Naive B cell (primary cell): ENCODE measurements around the gene AKAP8L. TPM values are rescaled to one million over a fixed set of nuclear protein-coding genes. Genes with fewer than 3 reads are reported as not detected.
A peak's percentile ranks its signal among the peaks of the same experiment; 100 is the strongest.
"Not testable (repeated sequence)": the region's sequence is repeated elsewhere in the genome, so short reads cannot be mapped to it uniquely, and the experiment has no call there.

ENCODE experiments used
- ATAC-seq, 2 donors: fragments of 150-1000 bp; cut with Tn5 transposase; 2 replicates each; pipeline ENCODE4 v1.10.0; 2021; ENCODE audit warnings: low read depth in 2 of 2, mild to moderate bottlenecking in 2 of 2, moderate library complexity in 2 of 2
- DNase-seq: peaks from one replicate; pipeline ENCODE4 v3.0.0; 2022
- H3K27ac Mint-ChIP-seq, 6 donors: one replicate each; pipeline ENCODE4 v1.8.0; 2020 to 2022; ENCODE audit warnings: mild to moderate bottlenecking in 6 of 6, mixed read lengths in 6 of 6, moderate library complexity in 5 of 6, inconsistent platforms in 2 of 6
- H3K27me3 Mint-ChIP-seq, 3 donors: one replicate each; pipeline ENCODE4 v1.8.0; 2021 to 2022; ENCODE audit warnings: mixed read lengths in 3 of 3, mild to moderate bottlenecking in 1 of 3
- H3K36me3 Mint-ChIP-seq, 2 donors: one replicate each; pipeline ENCODE4 v1.8.0; 2020 to 2022; ENCODE audit warnings: mixed read lengths in 2 of 2, inconsistent platforms in 1 of 2, mild to moderate bottlenecking in 1 of 2
- H3K4me1 Mint-ChIP-seq, 3 donors: one replicate each; pipeline ENCODE4 v1.8.0; 2020 to 2022; ENCODE audit warnings: mixed read lengths in 3 of 3, inconsistent platforms in 1 of 3, mild to moderate bottlenecking in 1 of 3, moderate library complexity in 1 of 3
- H3K4me3 Mint-ChIP-seq, 8 donors: one replicate each; pipeline ENCODE4 v1.8.0; 2020 to 2022; ENCODE audit warnings: mild to moderate bottlenecking in 8 of 8, mixed read lengths in 8 of 8, moderate library complexity in 8 of 8, inconsistent platforms in 2 of 8
- H3K9me3 Mint-ChIP-seq, 7 donors: one replicate each; pipeline ENCODE4 v1.8.0; 2020 to 2022; ENCODE audit warnings: mixed read lengths in 7 of 7, mild to moderate bottlenecking in 5 of 7, inconsistent platforms in 2 of 7, moderate library complexity in 1 of 7
- polyA plus RNA-seq, 6 donors: library from polyadenylated mRNA; unstranded; fragments of 300-500 nt; fragmentation: Illumina TruSeq; gene quantifications; one replicate each; pipeline ENCODE4 v1.2.3, GENCODE V29; 2021; ENCODE audit warnings: low read depth in 6 of 6

AKAP8L gene
- polyA plus RNA-seq, 6 donors from 2014 or later: 37.8 to 103 (median 53.6) TPM

DNA sequence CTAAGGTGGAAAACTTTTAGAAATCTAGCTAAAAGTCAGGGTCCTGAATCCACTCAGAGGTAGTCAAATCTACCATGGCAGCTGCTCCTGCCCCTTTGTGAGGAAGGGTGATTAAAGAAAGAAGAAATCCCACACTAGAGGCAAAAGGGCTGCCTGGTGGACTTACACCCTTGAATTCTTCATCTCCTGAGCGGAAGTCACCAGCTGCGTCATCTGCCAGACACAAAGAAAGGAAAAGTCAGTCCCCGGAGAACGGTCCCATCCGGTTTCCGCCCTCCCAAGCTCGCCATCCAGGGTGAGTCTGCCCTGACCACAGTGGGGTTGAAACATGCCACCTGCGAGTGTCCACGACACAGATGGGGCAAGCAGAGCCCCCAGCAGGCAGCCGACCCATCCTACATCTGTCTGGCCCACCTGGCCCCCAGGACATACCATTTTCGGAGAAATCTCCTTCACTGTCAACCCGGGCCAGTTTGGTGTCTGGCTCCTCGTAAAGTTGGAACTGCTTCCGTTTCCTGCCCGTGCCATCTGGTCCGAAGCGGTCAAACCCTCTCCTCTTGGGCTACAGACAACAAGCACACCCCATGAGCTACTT is 46.9 kb downstream of the AKAP8L start:
- DNase-seq: no peak
- H3K27me3 Mint-ChIP-seq: no peaks in the 10 kb centered on the region
- H3K4me3 Mint-ChIP-seq: no peak overlapping the region
- H3K27ac Mint-ChIP-seq: no peak overlapping the region
- no peak for ATAC-seq
- peaks cover 0 to 12% of the 10 kb centered on the region in 2 donors for H3K36me3 Mint-ChIP-seq
- H3K9me3 Mint-ChIP-seq: no peaks in the 10 kb centered on the region
- H3K4me1 Mint-ChIP-seq: peaks cover 14 to 20% (median 15%) of the 10 kb centered on the region in 3 donors

DNA sequence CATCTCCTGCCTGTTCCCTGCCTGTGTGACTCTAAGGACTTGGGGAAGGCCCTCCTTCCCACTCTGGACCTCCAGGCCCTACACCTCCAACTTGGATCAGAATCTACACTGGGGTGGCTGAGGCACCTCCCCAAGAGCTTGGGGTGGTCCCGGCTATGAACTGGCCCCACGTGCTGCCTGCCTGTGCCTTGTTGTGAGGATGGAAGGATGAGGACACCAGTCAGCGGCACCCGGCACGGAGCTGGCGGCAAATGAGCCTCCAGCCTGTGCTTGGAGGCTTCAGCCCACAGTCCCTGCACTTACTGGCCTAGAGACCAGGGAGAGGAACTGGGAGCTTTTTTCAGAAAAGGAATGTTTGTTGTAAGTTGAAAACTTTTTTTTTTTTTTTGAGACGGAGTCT is 47.7 kb downstream of the AKAP8L start:
- DNase-seq: no peak
- Mint-ChIP-seq H3K27me3 (no peaks in the 10 kb centered on the region), H3K36me3 (peaks cover 0 to 12% of the 10 kb centered on the region in 2 donors), H3K9me3 (no peaks in the 10 kb centered on the region), H3K27ac (no peak overlapping the region), H3K4me1 (peaks cover 10 to 16% (median 11%) of the 10 kb centered on the region in 3 donors), H3K4me3 (no peak overlapping the region)
- no peak for ATAC-seq

DNA sequence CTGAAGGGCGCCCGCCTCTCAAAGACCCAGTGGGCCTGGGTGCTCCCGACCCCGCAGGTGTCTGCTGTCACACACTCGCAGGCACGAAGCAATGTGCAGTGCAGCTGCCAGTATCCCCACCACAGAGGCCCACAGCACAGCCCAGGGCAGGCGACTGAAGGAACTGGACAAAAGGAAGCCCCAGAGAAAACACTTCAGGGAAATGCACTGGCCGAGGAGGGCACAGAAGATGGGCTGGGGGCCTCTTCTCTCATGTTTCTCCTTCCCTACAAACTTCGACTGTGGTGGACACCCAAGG is 49.2 kb downstream of the AKAP8L start:
- Mint-ChIP-seq H3K27me3 (no peaks in the 10 kb centered on the region), H3K27ac (peak overlapping the region in 1 of 6 donors; percentile 41), H3K9me3 (no peaks in the 10 kb centered on the region), H3K4me1 (peaks cover 0 to 14% (median 11%) of the 10 kb centered on the region in 3 donors), H3K4me3 (no peak overlapping the region), H3K36me3 (peaks cover 0 to 12% of the 10 kb centered on the region in 2 donors)
- DNase-seq (no peak), ATAC-seq (no peak)

DNA sequence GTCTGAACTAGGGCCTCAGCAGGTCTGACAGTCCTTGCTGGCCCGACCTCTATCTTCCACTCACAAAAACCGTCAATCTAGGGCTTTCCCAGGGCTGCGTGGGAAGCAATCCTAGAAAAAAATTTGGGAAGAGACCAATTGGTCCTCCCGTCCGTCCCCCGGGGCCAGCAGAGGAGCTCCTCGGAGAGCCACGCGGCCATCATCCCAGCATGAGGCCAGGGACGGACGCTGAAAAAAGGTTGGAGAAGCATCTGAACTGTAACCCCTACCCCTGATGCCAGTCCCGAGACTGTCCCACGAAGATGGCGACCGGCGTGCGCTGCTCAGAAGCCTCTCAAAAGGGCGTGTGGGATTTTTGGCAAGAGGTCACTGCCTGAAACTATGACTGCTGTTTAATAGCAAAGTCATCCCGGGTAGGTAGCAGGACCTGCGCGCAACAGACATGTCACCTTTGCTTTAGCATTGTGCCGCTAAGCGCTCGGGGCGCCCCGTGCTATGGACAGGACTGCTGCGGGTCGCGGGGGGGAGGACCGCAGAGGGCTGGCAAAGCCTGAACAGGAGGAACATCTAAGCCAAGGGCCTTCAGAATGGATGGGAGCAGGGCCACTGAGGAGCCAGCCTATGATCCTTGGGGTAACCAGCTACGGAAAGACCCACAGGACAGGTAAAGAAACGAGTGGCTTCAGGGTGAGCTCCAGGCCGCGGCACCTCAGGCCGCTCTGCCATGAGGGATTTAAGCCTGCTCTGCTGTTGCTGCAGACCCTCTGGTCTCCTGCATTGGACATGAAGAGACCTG is 49.8 kb downstream of the AKAP8L start:
- Mint-ChIP-seq H3K4me3 (peak overlapping the region in 1 of 8 donors; percentile 74), H3K9me3 (no peaks in the 10 kb centered on the region), H3K4me1 (peaks cover 0 to 10% (median 9%) of the 10 kb centered on the region in 3 donors), H3K27me3 (no peaks in the 10 kb centered on the region), H3K27ac (peak overlapping the region in 2 of 6 donors; percentile 41 to 87), H3K36me3 (peaks cover 0 to 12% of the 10 kb centered on the region in 2 donors)
- ATAC-seq (no peak), DNase-seq (no peak)

DNA sequence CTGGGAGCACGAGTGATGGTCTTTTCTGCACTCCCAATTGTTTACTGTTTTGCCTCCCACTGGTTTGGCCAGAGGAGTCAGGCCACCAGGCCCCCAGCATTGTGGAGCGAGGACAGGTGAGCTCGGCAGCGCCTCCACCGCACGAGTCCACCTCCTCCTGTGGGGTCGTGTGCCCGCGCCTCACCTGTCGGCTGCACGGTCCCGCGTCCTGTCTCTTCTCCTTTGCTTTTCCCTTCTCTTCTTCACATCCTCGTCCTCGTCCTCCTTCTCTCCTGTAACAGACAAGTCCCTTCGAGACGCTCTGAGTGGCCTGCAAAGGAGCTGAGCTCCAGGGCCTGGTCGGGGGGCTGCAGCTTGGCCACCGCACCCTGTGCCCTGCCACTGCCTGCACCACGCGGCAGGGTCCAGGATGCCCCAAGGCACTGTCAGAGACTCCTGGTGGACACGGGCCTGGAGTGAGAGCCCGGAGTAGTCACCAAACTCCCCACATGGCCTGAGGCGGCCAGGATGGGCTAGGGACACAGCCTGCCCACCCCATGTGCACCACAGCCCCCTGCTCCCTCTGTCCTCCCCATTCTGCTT is 50.6 kb downstream of the AKAP8L start:
- Mint-ChIP-seq H3K9me3 (no peaks in the 10 kb centered on the region), H3K36me3 (peaks cover 0 to 12% of the 10 kb centered on the region in 2 donors), H3K27ac (peak overlapping the region in 1 of 6 donors; percentile 85), H3K27me3 (no peaks in the 10 kb centered on the region), H3K4me3 (peak overlapping the region in 1 of 8 donors; percentile 5), H3K4me1 (peaks cover 0 to 4% (median under 1%) of the 10 kb centered on the region in 3 donors)
- ATAC-seq (no peak), DNase-seq (no peak)

DNA sequence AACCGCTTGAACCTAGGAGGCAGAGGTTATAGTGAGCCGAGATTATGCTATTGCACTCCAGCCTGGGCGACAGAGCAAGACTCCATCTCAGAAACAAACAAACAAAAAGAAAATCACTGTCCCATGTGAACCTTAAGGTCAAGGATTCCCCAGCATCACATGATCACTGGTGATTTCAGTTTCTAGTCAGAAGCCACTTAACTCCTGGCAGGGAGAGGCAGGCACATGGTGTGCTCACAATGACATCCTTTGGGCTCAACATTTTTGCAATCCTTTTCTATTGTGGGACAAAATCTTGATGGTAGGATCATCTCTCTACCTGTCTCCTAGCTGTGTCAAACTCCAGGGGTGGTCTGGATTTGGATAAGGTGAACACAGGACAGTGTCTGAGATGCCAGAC is 51.3 kb downstream of the AKAP8L start:
- Mint-ChIP-seq H3K27me3 (no peaks in the 10 kb centered on the region), H3K9me3 (no peaks in the 10 kb centered on the region), H3K4me1 (peaks cover 0 to 3% (median 0%) of the 10 kb centered on the region in 3 donors), H3K4me3 (no peak overlapping the region), H3K27ac (peak overlapping the region in 1 of 6 donors; percentile 85), H3K36me3 (peaks cover 0 to 12% of the 10 kb centered on the region in 2 donors)
- no peak for ATAC-seq
- DNase-seq: no peak

DNA sequence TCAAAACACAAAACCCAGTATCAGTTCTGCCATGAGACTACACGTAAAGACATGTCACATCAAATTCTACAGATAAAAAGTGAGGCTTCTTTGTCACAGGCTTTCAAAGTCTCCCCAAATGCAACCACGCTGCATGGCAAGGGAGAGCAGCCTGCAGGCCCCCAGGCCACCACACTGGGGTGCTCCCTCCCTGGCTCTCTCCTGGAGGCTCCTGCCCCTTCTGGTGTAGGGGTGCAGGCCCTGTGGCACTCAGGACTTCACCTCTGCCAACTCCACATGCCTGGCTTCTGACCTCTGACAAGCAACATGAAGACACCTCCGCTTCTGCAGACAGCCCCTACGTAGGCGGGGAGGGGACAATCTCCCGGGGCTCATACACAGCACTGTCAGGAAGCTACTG is 53.5 kb downstream of the AKAP8L start:
- Mint-ChIP-seq H3K27ac (peak overlapping the region in 2 of 6 donors; percentile 20 to 36), H3K27me3 (no peaks in the 10 kb centered on the region), H3K9me3 (no peaks in the 10 kb centered on the region), H3K4me1 (peaks cover 0 to 3% (median 0%) of the 10 kb centered on the region in 3 donors), H3K4me3 (peak overlapping the region in 1 of 8 donors; percentile 15), H3K36me3 (peaks cover 4 to 12% of the 10 kb centered on the region in 2 donors)
- no peak for DNase-seq
- peak; percentile 28 to 33 for ATAC-seq

DNA sequence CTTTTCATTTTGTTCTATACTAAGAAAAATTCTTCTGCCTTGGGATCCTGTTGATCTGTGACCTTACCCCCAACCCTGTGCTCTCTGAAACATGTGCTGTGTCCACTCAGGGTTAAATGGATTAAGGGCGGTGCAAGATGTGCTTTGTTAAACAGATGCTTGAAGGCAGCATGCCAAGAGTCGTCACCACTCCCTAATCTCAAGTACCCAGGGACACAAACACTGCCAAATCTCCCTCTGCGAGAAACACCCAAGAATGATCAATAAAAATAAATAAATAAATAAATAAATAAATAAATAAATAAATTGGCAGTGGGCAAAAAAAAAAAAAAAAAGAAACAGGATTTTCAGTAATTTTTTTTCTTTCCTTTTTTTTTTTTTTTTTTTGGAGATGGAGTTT is 55.0 kb downstream of the AKAP8L start:
- not testable (repeated sequence) for ATAC-seq, H3K27me3 Mint-ChIP-seq, H3K4me1 Mint-ChIP-seq, H3K4me3 Mint-ChIP-seq, H3K9me3 Mint-ChIP-seq, DNase-seq
- Mint-ChIP-seq H3K27ac (peak overlapping the region in 2 of 6 donors; percentile 69 to 74), H3K36me3 (peaks cover 8 to 16% of the 10 kb centered on the region in 2 donors)

DNA sequence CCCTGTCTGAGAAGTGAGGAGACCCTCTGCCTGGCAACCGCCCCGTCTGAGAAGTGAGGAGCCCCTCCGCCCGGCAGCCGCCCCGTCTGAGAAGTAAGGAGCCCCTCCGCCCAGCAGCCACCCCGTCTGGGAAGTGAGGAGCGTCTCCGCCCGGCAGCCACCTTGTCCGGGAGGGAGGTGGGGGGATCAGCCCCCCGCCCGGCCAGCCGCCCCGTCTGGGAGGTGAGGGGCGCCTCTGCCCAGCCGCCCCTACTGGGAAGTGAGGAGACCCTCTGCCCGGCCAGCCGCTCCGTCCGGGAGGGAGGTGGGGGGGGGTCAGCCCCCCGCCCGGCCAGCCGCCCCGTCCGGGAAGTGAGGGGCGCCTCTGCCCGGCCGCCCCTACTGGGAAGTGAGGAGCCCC is 55.7 kb downstream of the AKAP8L start:
- peak overlapping the region in 1 of 6 donors; percentile 63 for H3K27ac Mint-ChIP-seq
- not testable (repeated sequence) for H3K4me1 Mint-ChIP-seq, ATAC-seq, H3K9me3 Mint-ChIP-seq, DNase-seq, H3K4me3 Mint-ChIP-seq, H3K27me3 Mint-ChIP-seq
- peaks cover 15 to 16% of the 10 kb centered on the region in 2 donors for H3K36me3 Mint-ChIP-seq

DNA sequence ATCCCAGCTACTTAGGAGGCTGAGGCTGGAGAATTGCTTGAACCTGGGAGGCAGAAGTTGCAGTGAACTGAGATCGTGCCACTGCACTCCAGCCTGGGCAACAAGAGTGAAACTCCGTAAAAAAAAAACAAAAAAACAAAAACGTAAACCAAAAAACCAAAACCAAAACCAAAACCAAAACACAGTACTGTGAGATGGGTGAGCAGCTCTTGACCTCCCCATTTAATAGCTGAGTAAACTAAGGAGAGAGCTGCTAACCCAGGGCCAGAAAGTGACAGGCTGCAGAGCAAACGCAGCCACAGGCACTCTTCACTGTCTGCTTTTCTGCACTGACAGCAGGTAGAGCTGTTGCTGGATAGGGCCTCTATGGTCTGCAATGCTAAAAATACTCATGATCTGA is 58.8 kb downstream of the AKAP8L start:
- not testable (repeated sequence) for H3K27me3 Mint-ChIP-seq, H3K4me1 Mint-ChIP-seq, DNase-seq, ATAC-seq, H3K9me3 Mint-ChIP-seq, H3K4me3 Mint-ChIP-seq
- Mint-ChIP-seq H3K27ac (peak overlapping the region in 4 of 6 donors; percentile 15 to 89 (median 50)), H3K36me3 (peaks cover 15 to 19% of the 10 kb centered on the region in 2 donors)

DNA sequence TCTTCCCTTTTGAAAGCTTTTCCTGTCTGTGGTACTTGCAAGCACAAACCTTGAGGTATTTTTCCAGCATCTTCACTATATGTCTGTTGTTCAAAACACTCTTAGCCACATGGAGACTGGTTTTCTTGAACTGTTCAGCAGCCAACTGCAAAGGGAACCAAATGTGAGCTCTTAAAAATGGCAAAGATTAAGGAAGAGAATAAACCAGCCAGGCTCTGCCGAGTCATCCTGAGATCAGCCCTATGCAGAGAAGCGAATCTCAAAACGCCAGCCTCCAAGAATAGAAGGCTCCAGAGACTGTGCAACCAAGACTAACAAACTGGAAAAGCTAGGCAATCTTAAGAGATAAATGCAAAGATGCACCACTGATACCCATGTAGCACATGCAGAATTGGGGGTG is 59.9 kb downstream of the AKAP8L start:
- ATAC-seq (no peak), DNase-seq (no peak)
- Mint-ChIP-seq H3K9me3 (no peaks in the 10 kb centered on the region), H3K4me1 (peaks cover 0 to 5% (median 0%) of the 10 kb centered on the region in 3 donors), H3K27ac (peak overlapping the region in 1 of 6 donors; percentile 77), H3K4me3 (no peak overlapping the region), H3K36me3 (peaks cover 19 to 26% of the 10 kb centered on the region in 2 donors), H3K27me3 (no peaks in the 10 kb centered on the region)

DNA sequence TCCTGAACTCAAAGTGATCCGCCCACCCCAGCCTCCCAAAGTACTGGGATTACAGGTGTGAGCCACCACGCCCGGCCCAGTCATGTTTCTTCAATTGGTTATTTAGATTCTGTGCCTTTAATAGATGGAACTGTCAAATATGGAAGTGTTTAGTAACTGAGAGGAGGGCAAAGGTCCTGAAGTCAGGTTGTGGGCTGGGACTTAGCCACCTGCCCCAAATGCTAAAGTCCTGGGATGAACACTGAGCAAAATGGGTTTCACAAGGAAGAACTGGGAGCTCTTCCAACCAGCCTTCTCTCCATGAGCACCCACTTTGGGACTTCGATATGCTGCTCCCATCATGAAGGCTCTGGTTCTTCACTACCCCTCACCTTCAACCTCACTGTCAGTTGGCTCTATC is 60.9 kb downstream of the AKAP8L start:
- Mint-ChIP-seq H3K27me3 (no peaks in the 10 kb centered on the region), H3K4me1 (peaks cover 0 to 5% (median 0%) of the 10 kb centered on the region in 3 donors), H3K9me3 (no peaks in the 10 kb centered on the region), H3K27ac (peak overlapping the region in 3 of 6 donors; percentile 5 to 38 (median 34)), H3K4me3 (no peak overlapping the region), H3K36me3 (peaks cover 21 to 27% of the 10 kb centered on the region in 2 donors)
- DNase-seq (no peak), ATAC-seq (no peak)

DNA sequence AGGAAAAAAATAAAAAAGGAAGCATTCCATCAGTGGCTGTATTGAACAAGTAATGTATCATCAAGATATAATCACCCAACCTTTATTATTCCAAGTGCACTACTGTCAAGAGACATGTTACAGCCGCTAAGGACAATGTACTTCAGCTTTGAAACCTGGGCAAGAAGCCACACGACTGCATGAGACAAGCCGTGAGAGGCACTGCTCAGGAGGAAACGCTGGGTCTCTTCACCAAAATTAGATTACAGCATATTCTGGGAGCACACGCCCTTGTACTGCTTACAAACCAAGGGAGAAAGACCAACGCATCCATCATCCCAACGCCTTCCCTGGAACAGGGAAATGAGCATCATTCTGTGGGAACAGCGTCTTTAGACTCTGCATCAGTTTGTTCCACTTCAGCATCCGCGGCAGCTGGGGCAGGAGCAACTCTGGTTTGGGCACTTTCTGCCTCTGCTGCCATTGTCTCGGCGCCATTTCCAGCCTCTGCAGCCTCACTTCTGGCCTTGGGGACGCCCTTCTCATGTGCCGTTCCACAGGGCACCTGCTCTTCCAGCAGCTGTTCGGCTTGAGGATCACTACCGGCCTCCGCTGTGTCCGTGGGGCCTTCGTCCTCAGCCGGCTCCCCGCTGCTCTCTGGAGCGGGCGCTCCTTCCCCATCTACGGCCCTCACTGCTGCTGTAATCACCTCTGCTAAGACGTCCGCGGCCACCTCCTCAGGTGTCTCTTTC is 64.1 kb downstream of the AKAP8L start:
- H3K9me3 Mint-ChIP-seq: no peaks in the 10 kb centered on the region
- ATAC-seq (no peak), DNase-seq (no peak)
- peaks cover 21 to 23% of the 10 kb centered on the region in 2 donors for H3K36me3 Mint-ChIP-seq
- H3K27me3 Mint-ChIP-seq: no peaks in the 10 kb centered on the region
- H3K4me1 Mint-ChIP-seq: peaks cover 0 to 5% (median 3%) of the 10 kb centered on the region in 3 donors
- peak overlapping the region in 1 of 8 donors; percentile 12 for H3K4me3 Mint-ChIP-seq
- peak overlapping the region in 3 of 6 donors; percentile 56 to 97 (median 63) for H3K27ac Mint-ChIP-seq
